Endothelial cell of umbilical vein (primary cell): ENCODE data around the gene RFX1. TPM values are rescaled to one million over a fixed set of nuclear protein-coding genes. Genes with fewer than 3 reads are reported as not detected.
"Not testable (repeated sequence)": the region's sequence is repeated elsewhere in the genome, so short reads cannot be mapped to it uniquely, and the experiment has no call there.

Experiments used
- BruUV-seq: library from RNA; stranded (reverse); fragments of 400-500 nt; replicated peaks from 2 replicates; lab custom pipeline; 2021; lab: Mats Ljungman, UMichigan
- CTCF ChIA-PET: fragments of 300-600, 350-600 bp; sonication (Branson Sonifier 250); formaldehyde crosslinking; loops from one replicate; lab custom pipeline; 2021; ENCODE audit warnings: antibody characterized with exemption, inconsistent platforms; lab: Charles Lee
- POLR2A ChIA-PET: fragments of 300-600, 350-600 bp; sonication (Branson Sonifier 250); formaldehyde crosslinking; loops from one replicate; lab custom pipeline; 2021; ENCODE audit warnings: antibody characterized with exemption, inconsistent platforms; lab: Charles Lee
- DNase-seq: peaks from one replicate; pipeline ENCODE4 v3.0.0-alpha.2; 2011; ENCODE audit warnings: low read depth, low spot score
- FAIRE-seq: peaks from 2 replicates; lab custom pipeline; 2011; peaks lifted over from hg19 to GRCh38; lab: Jason Lieb, UNC
- H2AFZ ChIP-seq: 2 replicates; pipeline ENCODE4 v1.6.0; 2012; ENCODE audit warnings: low read depth, low read length, control low read depth, inconsistent platforms
- H3K27ac ChIP-seq: 2 replicates; pipeline ENCODE4 v1.5.1; 2011; ENCODE audit warnings: low read depth, mild to moderate bottlenecking, control low read depth, low read length, moderate library complexity; ENCODE audit not compliant: insufficient read depth
- H3K27me3 ChIP-seq, 2 experiments: 2 replicates each; pipeline versions ENCODE4 v1.6.0 to v1.6.1; 2011; ENCODE audit warnings: low read length in 2 of 2, mixed read lengths in 1 of 2; ENCODE audit not compliant: control insufficient read depth in 2 of 2, insufficient read depth in 2 of 2
- H3K36me3 ChIP-seq, 2 experiments: 2 replicates in 1 of 2; 3 replicates in 1 of 2; pipeline ENCODE4 v1.5.1; 2011; ENCODE audit warnings: low read length in 2 of 2, mild to moderate bottlenecking in 1 of 2, moderate library complexity in 1 of 2; ENCODE audit not compliant: control insufficient read depth in 2 of 2, insufficient read depth in 2 of 2; ENCODE audit errors: extremely low read depth in 1 of 2
- H3K4me1 ChIP-seq: 3 replicates; pipeline ENCODE4 v1.5.1; 2011; ENCODE audit warnings: mild to moderate bottlenecking, low read length; ENCODE audit not compliant: control insufficient read depth, insufficient read depth; ENCODE audit errors: extremely low read depth
- H3K4me2 ChIP-seq: 2 replicates; pipeline ENCODE4 v1.6.1; 2011; ENCODE audit warnings: low read length, control low read depth, mixed read lengths; ENCODE audit not compliant: insufficient read depth
- H3K4me3 ChIP-seq, 3 experiments: fragments of 200-600 bp in 1 of 3; sonication (generic), shearing (Covaris generic) in 1 of 3; replicated peaks in 1 of 3; 2 replicates each; pipeline ENCODE4 v1.5.1; 2011 to 2016; ENCODE audit warnings: control low read depth in 3 of 3, low read length in 3 of 3, mild to moderate bottlenecking in 2 of 3, inconsistent platforms in 1 of 3, low read depth in 1 of 3, moderate library complexity in 1 of 3; ENCODE audit not compliant: insufficient read depth in 1 of 3
- H3K79me2 ChIP-seq: 2 replicates; pipeline ENCODE4 v1.6.0; 2012; ENCODE audit warnings: low read length, inconsistent platforms; ENCODE audit not compliant: control insufficient read depth, insufficient read depth
- H3K9ac ChIP-seq: replicated peaks from 2 replicates; pipeline ENCODE3; 2011; ENCODE audit warnings: low read length, control low read depth; ENCODE audit not compliant: insufficient read depth; ENCODE audit errors: extremely low read depth
- H3K9me1 ChIP-seq: replicated peaks from 3 replicates; pipeline ENCODE4 v1.6.0; 2011; ENCODE audit warnings: mild to moderate bottlenecking, low read length; ENCODE audit not compliant: control insufficient read depth, insufficient read depth; ENCODE audit errors: extremely low read depth
- H3K9me3 ChIP-seq: replicated peaks from 2 replicates; pipeline ENCODE4 v1.5.1; 2012; ENCODE audit warnings: low read length, inconsistent platforms; ENCODE audit not compliant: control insufficient read depth, insufficient read depth
- H4K20me1 ChIP-seq: replicated peaks from 2 replicates; pipeline ENCODE3; 2011; ENCODE audit warnings: mild to moderate bottlenecking, low read length; ENCODE audit not compliant: control insufficient read depth, insufficient read depth; ENCODE audit errors: extremely low read depth
- EZH2 ChIP-seq: IDR thresholded peaks from 2 replicates; pipeline ENCODE4 v1.6.1; 2012; ENCODE audit warnings: borderline replicate concordance, low read depth, mild to moderate bottlenecking, moderate library complexity, low read length, inconsistent platforms; ENCODE audit not compliant: severe bottlenecking
- FOS ChIP-seq: IDR thresholded peaks from 2 replicates; pipeline ENCODE4 v1.6.1; 2011; ENCODE audit warnings: mild to moderate bottlenecking, low read length, moderate library complexity, borderline replicate concordance; ENCODE audit not compliant: insufficient read depth
- GATA2 ChIP-seq: IDR thresholded peaks from 2 replicates; pipeline ENCODE4 v1.7.0; 2011; ENCODE audit warnings: low read depth, mild to moderate bottlenecking, moderate library complexity, mixed read lengths, low read length; ENCODE audit not compliant: insufficient read length, insufficient read depth
- JUN ChIP-seq: IDR thresholded peaks from 2 replicates; pipeline ENCODE4 v1.6.1; 2011; ENCODE audit warnings: borderline replicate concordance, low read depth; ENCODE audit not compliant: insufficient read length, insufficient read depth
- MYC ChIP-seq: IDR thresholded peaks from one replicate; pipeline ENCODE4 v1.6.1; 2011; ENCODE audit warnings: mild to moderate bottlenecking, low read depth, low read length
- POLR2A ChIP-seq: IDR thresholded peaks from 2 replicates; pipeline ENCODE4 v1.6.1; 2012; ENCODE audit warnings: low read depth, mild to moderate bottlenecking, control low read depth, low read length
- POLR2AphosphoS5 ChIP-seq: IDR thresholded peaks from 2 replicates; pipeline ENCODE4 v1.6.1; 2012; ENCODE audit warnings: low read depth, mild to moderate bottlenecking, control low read depth, low read length, moderate library complexity; ENCODE audit not compliant: insufficient read depth
- dilution Hi-C: fragments of 300-500 bp; cut with MboI; formaldehyde crosslinking; loops from one replicate; pipeline ENCODE4 v1.15.0; 2019; ENCODE audit warnings: low sequenced_read_pairs; ENCODE audit not compliant: extremely low pct_ligation_motif_present
- intact Hi-C: fragments of 100-400 bp; cut with micrococcal nuclease; formaldehyde crosslinking; loops from one replicate; pipeline ENCODE4 v1.10.0; 2022
- polyA plus RNA-seq, 4 experiments: library from polyadenylated mRNA; depleted of rRNA in 3 of 4; stranded (reverse) in 3 of 4; unstranded in 1 of 4; fragments of >200 nt; gene quantifications; 2 replicates each; pipeline versions ENCODE4 v1.2.1 to v1.2.3, GENCODE V29; 2011 to 2012; ENCODE audit warnings: missing spikeins in 1 of 4
- total RNA-seq: library from RNA; stranded (reverse); gene quantifications from 2 replicates; pipeline ENCODE4 v1.2.3, GENCODE V29; 2021
- TF ChIP-seq, protein P1 (sequence below): IDR thresholded peaks from 2 replicates; pipeline ENCODE4 v1.6.1; 2011; ENCODE audit not compliant: insufficient read depth, insufficient read length
- TF ChIP-seq, protein P2 (sequence below), 2 donors: IDR thresholded peaks; 1 replicate in 1 of 2; 2 replicates in 1 of 2; pipeline ENCODE4 v1.5.1; 2011; ENCODE audit warnings: low read length in 2 of 2, mild to moderate bottlenecking in 2 of 2, moderate library complexity in 2 of 2, control low read depth in 1 of 2, inconsistent platforms in 1 of 2, low read depth in 1 of 2; ENCODE audit not compliant: insufficient read depth in 1 of 2; ENCODE audit errors: extremely low read depth in 1 of 2

RFX1 gene
- total and polyA plus RNA-seq, 2 donors (not counting 3 experiments of a cell fraction or from before 2014, with no cell fraction given) = 2.3 to 14.7 TPM

DNA sequence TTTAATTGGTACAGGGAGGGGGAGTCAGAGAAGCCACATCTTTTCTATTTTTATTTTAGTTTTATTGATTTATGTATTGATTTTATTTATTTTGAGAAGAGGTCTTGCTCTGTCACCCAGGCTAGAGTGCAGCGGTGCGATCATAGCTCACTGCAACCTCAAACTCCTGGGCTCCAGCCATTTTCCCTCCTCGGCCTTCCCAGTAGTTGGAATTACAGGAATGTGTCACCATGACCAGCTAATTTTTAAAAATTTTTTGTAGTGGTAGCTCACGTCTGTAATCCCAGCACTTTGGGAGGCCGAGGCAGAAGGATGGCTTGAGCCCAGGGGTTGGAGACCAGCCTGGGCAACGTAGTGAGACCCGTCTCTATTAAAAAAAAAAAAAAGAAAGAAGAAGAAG lies 29.6 kb upstream of the RFX1 start:
- POLR2A ChIA-PET = no interaction called here
- Histone ChIP-seq H3K9me1 (no peaks in the 10 kb centered on the region), H2AFZ (no peak overlapping the region), H3K4me3 (no peak overlapping the region), H3K4me1 (peaks cover 6% of the 10 kb centered on the region), H3K36me3 (no peaks in the 10 kb centered on the region), H3K27me3 (peaks cover 0 to 2% of the 10 kb centered on the region in 2 experiments), H4K20me1 (no peaks in the 10 kb centered on the region), H3K27ac (no peak overlapping the region), H3K9ac (no peak overlapping the region), H3K9me3 (no peaks in the 10 kb centered on the region), H3K79me2 (no peaks in the 10 kb centered on the region), H3K4me2 (no peak overlapping the region)
- dilution Hi-C loops = no loop called here
- CTCF ChIA-PET = interaction anchor here (1.1 to 2.9 kb wide), 4 partner anchors 13 to 36 kb away, joined by 3 to 10 read pairs (median 6); partner anchors contain the start of gene MISP3
- intact Hi-C loops = no loop called here
- TF ChIP-seq POLR2A (no peak), JUN (no peak), POLR2AphosphoS5 (no peak), EZH2 (no peak), GATA2 (no peak), MYC (no peak), FOS (no peak)
- TF ChIP-seq, protein P1, sequence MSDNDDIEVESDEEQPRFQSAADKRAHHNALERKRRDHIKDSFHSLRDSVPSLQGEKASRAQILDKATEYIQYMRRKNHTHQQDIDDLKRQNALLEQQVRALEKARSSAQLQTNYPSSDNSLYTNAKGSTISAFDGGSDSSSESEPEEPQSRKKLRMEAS = no peak
- TF ChIP-seq, protein P2, sequence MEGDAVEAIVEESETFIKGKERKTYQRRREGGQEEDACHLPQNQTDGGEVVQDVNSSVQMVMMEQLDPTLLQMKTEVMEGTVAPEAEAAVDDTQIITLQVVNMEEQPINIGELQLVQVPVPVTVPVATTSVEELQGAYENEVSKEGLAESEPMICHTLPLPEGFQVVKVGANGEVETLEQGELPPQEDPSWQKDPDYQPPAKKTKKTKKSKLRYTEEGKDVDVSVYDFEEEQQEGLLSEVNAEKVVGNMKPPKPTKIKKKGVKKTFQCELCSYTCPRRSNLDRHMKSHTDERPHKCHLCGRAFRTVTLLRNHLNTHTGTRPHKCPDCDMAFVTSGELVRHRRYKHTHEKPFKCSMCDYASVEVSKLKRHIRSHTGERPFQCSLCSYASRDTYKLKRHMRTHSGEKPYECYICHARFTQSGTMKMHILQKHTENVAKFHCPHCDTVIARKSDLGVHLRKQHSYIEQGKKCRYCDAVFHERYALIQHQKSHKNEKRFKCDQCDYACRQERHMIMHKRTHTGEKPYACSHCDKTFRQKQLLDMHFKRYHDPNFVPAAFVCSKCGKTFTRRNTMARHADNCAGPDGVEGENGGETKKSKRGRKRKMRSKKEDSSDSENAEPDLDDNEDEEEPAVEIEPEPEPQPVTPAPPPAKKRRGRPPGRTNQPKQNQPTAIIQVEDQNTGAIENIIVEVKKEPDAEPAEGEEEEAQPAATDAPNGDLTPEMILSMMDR (IDR thresholded peaks at IDR 0.05; ENCODE audit: extremely low read depth in 1 of 2, insufficient read depth in 1 of 2, low read depth in 1 of 2, low read length in 2 of 2) = no peak
- no peak for DNase-seq
- no TSS peak for BruUV-seq
- no peak for FAIRE-seq

DNA sequence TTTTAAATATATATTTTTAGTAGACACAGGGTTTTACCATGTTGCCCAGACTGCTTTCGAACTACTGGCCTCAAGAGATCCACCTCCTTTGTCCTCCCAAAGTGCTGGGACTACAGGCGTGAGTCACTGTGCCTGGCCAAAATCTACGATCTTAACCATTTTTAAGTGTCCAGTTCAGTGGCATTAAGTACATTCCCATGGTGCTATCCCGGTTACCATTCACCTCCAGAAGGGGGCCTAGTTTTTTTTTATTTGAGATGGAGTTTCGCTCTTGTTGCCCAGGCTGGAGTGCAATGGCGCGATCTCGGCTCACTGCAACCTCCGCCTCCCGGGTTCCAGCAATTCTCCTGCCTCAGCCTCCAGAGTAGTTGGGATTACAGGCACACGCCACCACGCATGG lies 29.0 kb upstream of the RFX1 start:
- H3K36me3 ChIP-seq, H3K4me2 ChIP-seq, H3K4me1 ChIP-seq, FAIRE-seq, H3K79me2 ChIP-seq, H3K9ac ChIP-seq, H4K20me1 ChIP-seq, H3K9me3 ChIP-seq, DNase-seq, H3K27ac ChIP-seq, intact Hi-C loops, POLR2A ChIA-PET, H3K27me3 ChIP-seq, H2AFZ ChIP-seq, dilution Hi-C loops, BruUV-seq, H3K9me1 ChIP-seq, H3K4me3 ChIP-seq: not testable (repeated sequence)
- CTCF ChIA-PET = interaction anchor here (0.7 to 2.7 kb wide), 5 partner anchors 13 to 37 kb away, joined by 3 to 9 read pairs (median 3); partner anchors contain the start of gene MISP3
